IMR-90 (cell line): ENCODE results near the gene SLC22A31. TPM values are rescaled to one million over a fixed set of nuclear protein-coding genes. Genes with fewer than 3 reads are reported as not detected.
"Not testable (repeated sequence)": the region's sequence is repeated elsewhere in the genome, so short reads cannot be mapped to it uniquely, and the experiment has no call there.

ENCODE experiments used
- ATAC-seq: fragments of 200-7000 bp; cut with Tn5 transposase; 2 replicates; pipeline ENCODE4 v1.9.1; 2020; ENCODE audit warnings: low read depth, mild to moderate bottlenecking, moderate library complexity
- BruUV-seq: library from RNA; stranded (reverse); fragments of 400-500 nt; replicated peaks from 2 replicates; lab custom pipeline; 2021; lab: Mats Ljungman, UMichigan
- CTCF ChIA-PET: fragments of 300-600 bp; formaldehyde crosslinking; extraction: SDS; loops from one replicate; lab custom pipeline; 2021; ENCODE audit warnings: antibody characterized with exemption; lab: Yijun Ruan, JAX
- POLR2A ChIA-PET: fragments of 300-600 bp; sonication (Branson Sonifier 250); formaldehyde crosslinking; loops from one replicate; lab custom pipeline; 2022; ENCODE audit warnings: antibody characterized with exemption; ENCODE audit not compliant: unreplicated experiment; lab: Charles Lee
- DNase-seq: peaks from one replicate; pipeline ENCODE4 v3.0.0; 2013
- H2AFZ ChIP-seq: replicated peaks from 2 replicates; pipeline ENCODE3; 2013; ENCODE audit warnings: low read length, mild to moderate bottlenecking; ENCODE audit not compliant: poor library complexity
- H2AK5ac ChIP-seq: 2 replicates; pipeline ENCODE4 v1.6.1; 2013; ENCODE audit warnings: low read depth, low read length, inconsistent platforms
- H2AK9ac ChIP-seq: replicated peaks from 2 replicates; pipeline ENCODE3; 2013; ENCODE audit warnings: mild to moderate bottlenecking, low read depth, low read length, moderate library complexity; ENCODE audit not compliant: poor library complexity
- H2BK120ac ChIP-seq: 2 replicates; pipeline ENCODE4 v1.6.1; 2013; ENCODE audit warnings: low read depth, low read length, inconsistent platforms
- H2BK15ac ChIP-seq: 3 replicates; pipeline ENCODE4 v1.6.1; 2013; ENCODE audit warnings: low read depth, low read length, inconsistent platforms
- H2BK20ac ChIP-seq: 2 replicates; pipeline ENCODE4 v1.6.1; 2013; ENCODE audit warnings: low read depth, mild to moderate bottlenecking, inconsistent platforms, low read length, moderate library complexity
- H2BK5ac ChIP-seq: 2 replicates; pipeline ENCODE4 v1.6.1; 2013; ENCODE audit warnings: mild to moderate bottlenecking, low read depth, low read length, inconsistent platforms; ENCODE audit not compliant: poor library complexity, severe bottlenecking
- H3K14ac ChIP-seq: replicated peaks from 2 replicates; pipeline ENCODE4 v1.6.1; 2013; ENCODE audit warnings: low read depth, low read length, inconsistent platforms
- H3K18ac ChIP-seq: 2 replicates; pipeline ENCODE4 v1.6.1; 2013; ENCODE audit warnings: low read depth, low read length, control low read depth
- H3K23ac ChIP-seq: 2 replicates; pipeline ENCODE4 v1.6.1; 2013; ENCODE audit warnings: low read depth, low read length, inconsistent platforms
- H3K27ac ChIP-seq: 2 replicates; pipeline ENCODE4 v1.5.1; 2013; ENCODE audit warnings: mild to moderate bottlenecking, control low read depth, low read length; ENCODE audit not compliant: insufficient read depth
- H3K27me3 ChIP-seq: 2 replicates; pipeline ENCODE4 v1.6.1; 2013; ENCODE audit warnings: low read length; ENCODE audit not compliant: control insufficient read depth, insufficient read depth
- H3K36me3 ChIP-seq: 2 replicates; pipeline ENCODE4 v1.6.1; 2013; ENCODE audit warnings: low read length, mixed read lengths; ENCODE audit not compliant: control insufficient read depth, insufficient read depth
- H3K4ac ChIP-seq: 2 replicates; pipeline ENCODE4 v1.6.1; 2013; ENCODE audit warnings: low read depth, low read length, inconsistent platforms
- H3K4me1 ChIP-seq: 2 replicates; pipeline ENCODE4 v1.6.1; 2013; ENCODE audit warnings: low read length, mixed read lengths; ENCODE audit not compliant: control insufficient read depth, insufficient read depth
- H3K4me2 ChIP-seq: 2 replicates; pipeline ENCODE4 v1.6.1; 2013; ENCODE audit warnings: low read depth, mild to moderate bottlenecking, control low read depth, low read length, moderate library complexity
- H3K4me3 ChIP-seq: 2 replicates; pipeline ENCODE4 v1.5.1; 2013; ENCODE audit warnings: low read depth, mild to moderate bottlenecking, control low read depth, low read length, moderate library complexity; ENCODE audit not compliant: insufficient read depth
- H3K56ac ChIP-seq: 2 replicates; pipeline ENCODE4 v1.6.1; 2013; ENCODE audit warnings: low read length, inconsistent platforms; ENCODE audit not compliant: insufficient read depth; ENCODE audit errors: extremely low read depth
- H3K79me1 ChIP-seq, 2 experiments: 2 replicates each; pipeline ENCODE4 v1.6.1; 2013; ENCODE audit warnings: low read length in 2 of 2, inconsistent platforms in 1 of 2, low read depth in 1 of 2
- H3K9ac ChIP-seq: 2 replicates; pipeline ENCODE4 v1.6.1; 2013; ENCODE audit warnings: low read depth, low read length, control low read depth
- H3K9me1 ChIP-seq: 2 replicates; pipeline ENCODE4 v1.6.1; 2013; ENCODE audit warnings: low read length, inconsistent platforms; ENCODE audit not compliant: insufficient read depth
- H3K9me3 ChIP-seq: 2 replicates; pipeline ENCODE4 v1.6.1; 2013; ENCODE audit warnings: low read length; ENCODE audit not compliant: control insufficient read depth, insufficient read depth
- H4K20me1 ChIP-seq: 2 replicates; pipeline ENCODE4 v1.6.1; 2013; ENCODE audit warnings: low read length, inconsistent platforms; ENCODE audit not compliant: insufficient read depth
- H4K5ac ChIP-seq: 2 replicates; pipeline ENCODE4 v1.6.1; 2013; ENCODE audit warnings: mild to moderate bottlenecking, low read depth, low read length, control low read depth
- H4K8ac ChIP-seq, 2 experiments: 2 replicates each; pipeline ENCODE4 v1.6.1; 2013; ENCODE audit warnings: low read depth in 2 of 2, low read length in 2 of 2, control low read depth in 1 of 2, inconsistent platforms in 1 of 2
- H4K91ac ChIP-seq: 2 replicates; pipeline ENCODE4 v1.6.1; 2013; ENCODE audit warnings: low read depth, low read length, inconsistent platforms; ENCODE audit not compliant: insufficient read depth
- CEBPB ChIP-seq: IDR thresholded peaks from 2 replicates; pipeline ENCODE4 v1.6.1; 2012; ENCODE audit warnings: low read depth, low read length, improper control_type of control experiment
- MXI1 ChIP-seq: IDR thresholded peaks from 2 replicates; pipeline ENCODE4 v1.6.1; 2012; ENCODE audit warnings: low read depth, mild to moderate bottlenecking, low read length, moderate library complexity, borderline replicate concordance
- POLR2A ChIP-seq: IDR thresholded peaks from 2 replicates; pipeline ENCODE4 v1.6.1; 2012; ENCODE audit warnings: mild to moderate bottlenecking, low read depth, low read length
- WGBS, 2 experiments: methylation state at CpG; one replicate each; pipeline versions ENCODE4 v1.1.5 to v1.1.7; 2013; ENCODE audit warnings: missing lambda C conversion rate in 2 of 2; ENCODE audit not compliant: insufficient read length in 1 of 2; ENCODE audit errors: extremely low coverage in 2 of 2; 5-methylcytosine and 5-hydroxymethylcytosine counted together
- dilution Hi-C: fragments of 300-500 bp; cut with HindIII; formaldehyde crosslinking; loops from one replicate; pipeline ENCODE4 v1.14.3; 2018; ENCODE audit warnings: low sequenced_read_pairs; ENCODE audit not compliant: unreplicated experiment
- in situ Hi-C: fragments of 300-500 bp; cut with MboI; formaldehyde crosslinking; loops from 3 replicates; pipeline ENCODE4 v1.14.3; 2019; ENCODE audit warnings: low sequenced_read_pairs, inconsistent platforms, mixed read lengths
- intact Hi-C: fragments of 100-400 bp; cut with micrococcal nuclease; formaldehyde crosslinking; loops from 2 replicates; pipeline ENCODE4 v1.10.0; 2022
- polyA plus RNA-seq, 3 experiments: library from polyadenylated mRNA; depleted of rRNA; stranded (reverse); fragments of >200 nt; gene quantifications; 2 replicates each; pipeline ENCODE4 v1.2.3, GENCODE V29; 2012; ENCODE audit warnings: low replicate concordance in 1 of 3
- total RNA-seq: library from RNA; depleted of rRNA; stranded (reverse); fragments of >200 nt; gene quantifications from 2 replicates; pipeline ENCODE4 v1.2.3, GENCODE V29; 2012

The SLC22A31 gene
- total and polyA plus RNA-seq, 2 of the 4 experiments (the other 2 are of a cell fraction): 0.18 to 5.5 TPM

DNA sequence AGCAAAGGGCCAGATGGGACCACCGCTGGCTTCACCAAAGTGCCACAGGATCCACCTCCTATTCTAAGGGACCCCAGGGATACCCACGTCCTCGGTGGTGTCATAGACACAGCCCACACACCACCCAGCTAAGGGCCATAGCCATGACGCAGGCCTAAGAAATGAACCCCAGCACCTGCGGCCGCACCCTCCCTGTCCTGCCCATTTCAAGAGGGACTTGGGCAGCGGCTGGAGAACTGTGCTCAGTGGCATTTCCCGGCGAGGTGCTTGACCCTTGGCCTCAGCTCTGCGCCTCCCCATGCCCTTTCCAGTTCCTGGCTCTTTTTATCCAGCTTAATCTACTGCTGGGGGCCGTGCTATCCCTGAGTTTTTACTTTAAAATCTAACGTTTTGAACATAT lies 44.4 kb upstream of the SLC22A31 start:
- no peaks in the 10 kb centered on the region; the same call in 1 of the 2 replicates for H3K9me1 ChIP-seq
- ChIA-PET POLR2A (no interaction called here), CTCF (no interaction called here)
- H4K20me1 ChIP-seq: no peaks in the 10 kb centered on the region
- no peak for TF ChIP-seq CEBPB
- TF ChIP-seq MXI1: no peak
- TF ChIP-seq POLR2A: no peak
- no peak overlapping the region for H2BK20ac ChIP-seq
- H3K4me3 ChIP-seq: no peak overlapping the region
- H2AK9ac ChIP-seq: no peak overlapping the region
- no peak overlapping the region for H3K14ac ChIP-seq
- H3K4ac ChIP-seq: no peak overlapping the region
- no peak overlapping the region for H3K18ac ChIP-seq
- BruUV-seq: no TSS peak
- H3K9me3 ChIP-seq: no peaks in the 10 kb centered on the region; the same call in 1 of the 2 replicates
- no peak overlapping the region for H2BK15ac ChIP-seq
- ATAC-seq (no peak), DNase-seq (no peak)
- H3K4me1 ChIP-seq: peaks cover 6% of the 10 kb centered on the region
- H4K91ac ChIP-seq: no peak overlapping the region
- no peak overlapping the region for H3K9ac ChIP-seq
- H3K79me1 ChIP-seq: peaks cover 5 to 16% of the 10 kb centered on the region in 2 experiments; a peak in 3 of 4 replicates
- no peaks in the 10 kb centered on the region for H3K27me3 ChIP-seq
- no peak overlapping the region for H4K8ac ChIP-seq
- intact Hi-C loops (no loop called here), dilution Hi-C loops (no loop called here), in situ Hi-C loops (no loop called here)
- no peak overlapping the region for H3K56ac ChIP-seq
- H3K36me3 ChIP-seq: no peaks in the 10 kb centered on the region
- no peak overlapping the region for H3K23ac ChIP-seq
- no peak overlapping the region for H2AFZ ChIP-seq
- H3K4me2 ChIP-seq: no peak overlapping the region
- no peak overlapping the region for H2BK5ac ChIP-seq
- 80% methylated on average over 6 of the region's 12 CpGs; no CpG with 5 or more reads in 1 of the 2 experiments for WGBS, 2 experiments
- H4K5ac ChIP-seq: no peak overlapping the region
- H2AK5ac ChIP-seq: no peak overlapping the region
- H2BK120ac ChIP-seq: no peak overlapping the region
- no peak overlapping the region for H3K27ac ChIP-seq

DNA sequence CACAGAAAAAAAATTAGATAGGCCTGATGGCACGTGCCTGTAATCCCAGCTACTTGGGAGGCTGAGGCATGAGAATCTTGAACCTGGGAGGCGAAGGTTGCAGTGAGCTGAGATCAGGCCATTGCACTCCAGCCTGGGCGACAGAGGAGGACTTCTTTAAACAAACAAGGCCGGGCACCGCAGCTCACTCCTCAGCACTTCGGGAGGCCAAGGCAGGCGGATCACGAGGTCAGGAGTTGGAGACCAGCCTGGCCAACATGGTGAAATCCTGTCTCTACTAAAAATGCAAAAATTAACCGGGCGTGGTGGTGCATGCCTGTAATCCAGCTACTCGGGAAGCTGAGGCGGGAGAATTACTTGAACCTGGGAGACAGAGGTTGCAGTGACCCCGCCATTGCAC lies 43.9 kb upstream of the SLC22A31 start:
- H3K4me1 ChIP-seq, H2AFZ ChIP-seq, H4K5ac ChIP-seq, H3K9me1 ChIP-seq, H3K4me3 ChIP-seq, dilution Hi-C loops, DNase-seq, H3K9me3 ChIP-seq, H2AK9ac ChIP-seq, H3K56ac ChIP-seq, H2BK20ac ChIP-seq, H3K9ac ChIP-seq, H3K36me3 ChIP-seq, H2BK15ac ChIP-seq, H4K91ac ChIP-seq, ATAC-seq, BruUV-seq, H3K14ac ChIP-seq, H4K8ac ChIP-seq, H3K4me2 ChIP-seq, H3K18ac ChIP-seq, H3K27ac ChIP-seq, H3K27me3 ChIP-seq, H2BK5ac ChIP-seq, H2AK5ac ChIP-seq, in situ Hi-C loops, CTCF ChIA-PET, H3K23ac ChIP-seq, POLR2A ChIA-PET, H4K20me1 ChIP-seq, intact Hi-C loops, H3K4ac ChIP-seq, H2BK120ac ChIP-seq: not testable (repeated sequence)
- peaks cover 5 to 16% of the 10 kb centered on the region in 2 experiments; a peak in 3 of 4 replicates for H3K79me1 ChIP-seq
- WGBS, 2 experiments: 90% methylated on average over 3 of the region's 13 CpGs; no CpG with 5 or more reads in 1 of the 2 experiments
